ENCODE data around the gene UBD.

Gene UBD

GRCh38 chr6:29517728-29518440 is 41.6 kb downstream of the UBD start:
- TF ChIP-seq EP300 (IDR thresholded peaks at IDR 0.05; ENCODE audit: borderline replicate concordance) = no peak
- no peak for TF ChIP-seq CREB1 (IDR thresholded peaks at IDR 0.05; ENCODE audit: low read depth)
- no peak for TF ChIP-seq USF1 (IDR thresholded peaks at IDR 0.05)
- TF ChIP-seq NFIC (IDR thresholded peaks at IDR 0.05) = no peak
- TF ChIP-seq, protein P1, sequence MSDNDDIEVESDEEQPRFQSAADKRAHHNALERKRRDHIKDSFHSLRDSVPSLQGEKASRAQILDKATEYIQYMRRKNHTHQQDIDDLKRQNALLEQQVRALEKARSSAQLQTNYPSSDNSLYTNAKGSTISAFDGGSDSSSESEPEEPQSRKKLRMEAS (IDR thresholded peaks at IDR 0.05) = no peak
- no peak for TF ChIP-seq TCF12 (IDR thresholded peaks at IDR 0.05; ENCODE audit: low read depth)
- no peak for TF ChIP-seq EGR1 (IDR thresholded peaks at IDR 0.05)

- TF ChIP-seq RAD21 (IDR thresholded peaks at IDR 0.05; ENCODE audit: low read depth) (no peak), FOXM1 (IDR thresholded peaks at IDR 0.05; ENCODE audit: borderline replicate concordance, low read depth) (no peak), YY1 (IDR thresholded peaks at IDR 0.05; ENCODE audit: low read depth) (no peak), EGR1 (IDR thresholded peaks at IDR 0.05) (no peak), EP300 (IDR thresholded peaks at IDR 0.05; ENCODE audit: borderline replicate concordance) (no peak), TCF12 (IDR thresholded peaks at IDR 0.05; ENCODE audit: low read depth) (no peak), CREB1 (IDR thresholded peaks at IDR 0.05; ENCODE audit: low read depth) (no peak), NFIC (IDR thresholded peaks at IDR 0.05) (no peak), TAF1 (IDR thresholded peaks at IDR 0.05; ENCODE audit: low read depth) (no peak), CEBPB (IDR thresholded peaks at IDR 0.05) (no peak), TEAD4 (IDR thresholded peaks at IDR 0.05) (no peak), ZBTB7A (IDR thresholded peaks at IDR 0.05; ENCODE audit: low read depth) (no peak), USF1 (IDR thresholded peaks at IDR 0.05) (no peak)
- TF ChIP-seq, protein P2, sequence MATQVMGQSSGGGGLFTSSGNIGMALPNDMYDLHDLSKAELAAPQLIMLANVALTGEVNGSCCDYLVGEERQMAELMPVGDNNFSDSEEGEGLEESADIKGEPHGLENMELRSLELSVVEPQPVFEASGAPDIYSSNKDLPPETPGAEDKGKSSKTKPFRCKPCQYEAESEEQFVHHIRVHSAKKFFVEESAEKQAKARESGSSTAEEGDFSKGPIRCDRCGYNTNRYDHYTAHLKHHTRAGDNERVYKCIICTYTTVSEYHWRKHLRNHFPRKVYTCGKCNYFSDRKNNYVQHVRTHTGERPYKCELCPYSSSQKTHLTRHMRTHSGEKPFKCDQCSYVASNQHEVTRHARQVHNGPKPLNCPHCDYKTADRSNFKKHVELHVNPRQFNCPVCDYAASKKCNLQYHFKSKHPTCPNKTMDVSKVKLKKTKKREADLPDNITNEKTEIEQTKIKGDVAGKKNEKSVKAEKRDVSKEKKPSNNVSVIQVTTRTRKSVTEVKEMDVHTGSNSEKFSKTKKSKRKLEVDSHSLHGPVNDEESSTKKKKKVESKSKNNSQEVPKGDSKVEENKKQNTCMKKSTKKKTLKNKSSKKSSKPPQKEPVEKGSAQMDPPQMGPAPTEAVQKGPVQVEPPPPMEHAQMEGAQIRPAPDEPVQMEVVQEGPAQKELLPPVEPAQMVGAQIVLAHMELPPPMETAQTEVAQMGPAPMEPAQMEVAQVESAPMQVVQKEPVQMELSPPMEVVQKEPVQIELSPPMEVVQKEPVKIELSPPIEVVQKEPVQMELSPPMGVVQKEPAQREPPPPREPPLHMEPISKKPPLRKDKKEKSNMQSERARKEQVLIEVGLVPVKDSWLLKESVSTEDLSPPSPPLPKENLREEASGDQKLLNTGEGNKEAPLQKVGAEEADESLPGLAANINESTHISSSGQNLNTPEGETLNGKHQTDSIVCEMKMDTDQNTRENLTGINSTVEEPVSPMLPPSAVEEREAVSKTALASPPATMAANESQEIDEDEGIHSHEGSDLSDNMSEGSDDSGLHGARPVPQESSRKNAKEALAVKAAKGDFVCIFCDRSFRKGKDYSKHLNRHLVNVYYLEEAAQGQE (IDR thresholded peaks at IDR 0.05; ENCODE audit: low read depth) = no peak
- TF ChIP-seq, protein P1 (IDR thresholded peaks at IDR 0.05) = no peak
Measured at GRCh38 chr6:29517245-29517644, 42.3 kb downstream of the UBD start.

DNA sequence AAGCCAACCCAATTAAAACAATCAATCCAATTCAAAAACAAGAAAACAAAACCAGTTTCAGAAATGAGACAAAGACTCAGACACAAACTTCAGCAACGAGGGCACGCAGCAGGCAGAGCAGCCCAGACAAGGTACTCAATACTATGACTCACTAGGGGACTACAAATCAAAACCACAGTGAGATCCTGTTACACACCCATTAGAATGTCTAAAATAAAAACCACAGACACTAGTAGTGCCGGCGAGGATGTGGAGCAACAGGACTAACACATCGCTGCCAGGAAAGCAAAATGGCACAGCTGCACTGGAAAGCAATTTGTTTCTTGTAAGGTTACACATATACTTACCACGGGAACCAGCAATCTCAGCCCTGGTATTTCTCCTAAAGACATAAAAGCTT is 43.4 kb downstream of the UBD start:
- TF ChIP-seq ZBTB7A (IDR thresholded peaks at IDR 0.05; ENCODE audit: low read depth) (no peak), RAD21 (IDR thresholded peaks at IDR 0.05; ENCODE audit: low read depth) (no peak), CREB1 (IDR thresholded peaks at IDR 0.05; ENCODE audit: low read depth) (no peak), TAF1 (IDR thresholded peaks at IDR 0.05; ENCODE audit: low read depth) (no peak), FOXM1 (IDR thresholded peaks at IDR 0.05; ENCODE audit: borderline replicate concordance, low read depth) (no peak), EP300 (IDR thresholded peaks at IDR 0.05; ENCODE audit: borderline replicate concordance) (no peak), NFIC (IDR thresholded peaks at IDR 0.05) (no peak), CEBPB (IDR thresholded peaks at IDR 0.05) (no peak), EGR1 (IDR thresholded peaks at IDR 0.05) (no peak), TEAD4 (IDR thresholded peaks at IDR 0.05) (no peak), USF1 (IDR thresholded peaks at IDR 0.05) (no peak), YY1 (IDR thresholded peaks at IDR 0.05; ENCODE audit: low read depth) (no peak), TCF12 (IDR thresholded peaks at IDR 0.05; ENCODE audit: low read depth) (no peak)
- TF ChIP-seq, protein P1 (IDR thresholded peaks at IDR 0.05) = no peak
- TF ChIP-seq, protein P2 (IDR thresholded peaks at IDR 0.05; ENCODE audit: low read depth) = no peak

DNA sequence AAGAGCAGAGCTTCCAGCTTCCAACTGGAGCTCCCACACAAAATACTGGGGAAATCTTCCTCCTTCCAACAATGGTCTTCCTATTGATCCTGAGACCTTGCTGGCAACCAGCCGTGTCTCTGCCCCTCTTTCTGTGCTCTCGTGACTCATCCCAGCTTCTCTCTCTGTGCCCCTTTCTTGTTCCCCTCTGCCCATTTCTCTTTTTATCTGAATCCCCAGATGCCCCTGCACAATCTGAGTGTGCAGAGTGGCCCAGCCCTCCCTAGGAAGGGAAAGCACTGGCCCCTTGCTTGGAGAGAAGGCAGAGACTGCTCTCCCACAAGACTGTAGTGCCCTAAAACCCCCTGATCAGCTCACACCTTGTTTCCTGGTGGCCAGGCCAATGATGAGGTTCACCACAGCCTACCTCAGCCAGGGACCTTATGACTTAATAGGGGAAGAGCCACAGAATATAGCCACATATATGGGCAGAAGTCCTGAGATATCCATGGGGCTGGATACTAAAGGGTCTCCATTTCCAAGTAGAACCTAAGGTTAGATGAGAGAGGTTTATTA is 48.7 kb downstream of the UBD start:
- TF ChIP-seq TAF1 (IDR thresholded peaks at IDR 0.05; ENCODE audit: low read depth) = no peak
- no peak for TF ChIP-seq FOXM1 (IDR thresholded peaks at IDR 0.05; ENCODE audit: borderline replicate concordance, low read depth)
- TF ChIP-seq EP300 (IDR thresholded peaks at IDR 0.05; ENCODE audit: borderline replicate concordance) = no peak
- no peak for TF ChIP-seq CEBPB (IDR thresholded peaks at IDR 0.05)
- no peak for TF ChIP-seq RAD21 (IDR thresholded peaks at IDR 0.05; ENCODE audit: low read depth)
- no peak for TF ChIP-seq NFIC (IDR thresholded peaks at IDR 0.05)
- no peak for TF ChIP-seq TCF12 (IDR thresholded peaks at IDR 0.05; ENCODE audit: low read depth)
- TF ChIP-seq, protein P2 (IDR thresholded peaks at IDR 0.05; ENCODE audit: low read depth) = no peak
- TF ChIP-seq YY1 (IDR thresholded peaks at IDR 0.05; ENCODE audit: low read depth) = no peak
- TF ChIP-seq TEAD4 (IDR thresholded peaks at IDR 0.05) = no peak
- TF ChIP-seq CREB1 (IDR thresholded peaks at IDR 0.05; ENCODE audit: low read depth) = no peak
- TF ChIP-seq, protein P1 (IDR thresholded peaks at IDR 0.05) = no peak
- TF ChIP-seq USF1 (IDR thresholded peaks at IDR 0.05) = no peak
- TF ChIP-seq ZBTB7A (IDR thresholded peaks at IDR 0.05; ENCODE audit: low read depth) = no peak
- no peak for TF ChIP-seq EGR1 (IDR thresholded peaks at IDR 0.05)

All from Ishikawa (cell line).